Measurements from ENCODE around the gene KYNU. TPM values are rescaled to one million over a fixed set of nuclear protein-coding genes. Genes with fewer than 3 reads are reported as not detected.
"Not testable (repeated sequence)": the region's sequence is repeated elsewhere in the genome, so short reads cannot be mapped to it uniquely, and the experiment has no call there.

Gene KYNU
- total RNA-seq, 1 experiment from 2014 or later: 0.75 TPM

DNA sequence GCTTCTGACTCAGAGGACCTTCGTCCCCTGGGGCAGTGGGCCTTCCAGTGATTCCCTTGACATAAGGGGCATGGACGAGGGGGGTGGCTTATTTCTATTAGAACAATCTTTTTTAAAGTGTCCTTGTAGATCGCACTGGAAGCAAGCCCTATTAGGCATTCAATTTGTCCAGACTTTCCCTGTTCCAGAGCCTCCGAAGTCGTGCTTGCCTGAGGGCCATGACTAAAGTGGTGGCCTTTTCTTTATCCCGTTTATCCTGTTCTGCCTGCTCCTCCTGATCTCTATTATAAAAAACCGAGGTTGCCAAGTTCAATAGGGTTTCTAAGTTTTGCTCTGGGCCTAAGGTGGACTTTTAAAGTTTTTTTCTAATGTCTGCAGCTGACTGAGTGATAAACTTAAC lies 26.3 kb downstream of the KYNU start:
- H3K4me3 ChIP-seq (ENCODE audit: low read length); H4K20me1 ChIP-seq (ENCODE audit: insufficient read depth, low read depth, low read length); H3K79me2 ChIP-seq (ENCODE audit: low read length); H3K36me3 ChIP-seq (ENCODE audit: insufficient read depth, low read length); H3K27me3 ChIP-seq (ENCODE audit: low read length); H3K27ac ChIP-seq (ENCODE audit: low read length); H2AFZ ChIP-seq (ENCODE audit: low read length); H3K4me2 ChIP-seq (ENCODE audit: low read depth, low read length, poor library complexity, severe bottlenecking); DNase-seq; H3K9me3 ChIP-seq (ENCODE audit: low read length); H3K9ac ChIP-seq (ENCODE audit: low read length); H3K4me1 ChIP-seq (ENCODE audit: low read length); H3K9me2 ChIP-seq (replicated peaks; ENCODE audit: insufficient read depth, low read length): not testable (repeated sequence)

- no peaks in the 10 kb centered on the region for H3K4me1 ChIP-seq (ENCODE audit: low read length)
- H3K9ac ChIP-seq (ENCODE audit: low read length): no peak overlapping the region
- DNase-seq: no peak
- no peaks in the 10 kb centered on the region for H4K20me1 ChIP-seq (ENCODE audit: insufficient read depth, low read depth, low read length)
- no peaks in the 10 kb centered on the region for H3K9me3 ChIP-seq (ENCODE audit: low read length)
- H3K4me2 ChIP-seq (ENCODE audit: low read depth, low read length, poor library complexity, severe bottlenecking): no peak overlapping the region
- H2AFZ ChIP-seq (ENCODE audit: low read length): no peak overlapping the region
- H3K27ac ChIP-seq (ENCODE audit: low read length): no peak overlapping the region
- no peak overlapping the region for H3K4me3 ChIP-seq (ENCODE audit: low read length)
- H3K36me3 ChIP-seq (ENCODE audit: insufficient read depth, low read length): no peaks in the 10 kb centered on the region
- H3K79me2 ChIP-seq (ENCODE audit: low read length): no peaks in the 10 kb centered on the region
- H3K9me2 ChIP-seq (replicated peaks; ENCODE audit: insufficient read depth, low read length): no peaks in the 10 kb centered on the region
- H3K27me3 ChIP-seq (ENCODE audit: low read length): no peaks in the 10 kb centered on the region
Observed at GRCh38 chr2:142907653-142908052, 30.2 kb downstream of the KYNU start.

DNA sequence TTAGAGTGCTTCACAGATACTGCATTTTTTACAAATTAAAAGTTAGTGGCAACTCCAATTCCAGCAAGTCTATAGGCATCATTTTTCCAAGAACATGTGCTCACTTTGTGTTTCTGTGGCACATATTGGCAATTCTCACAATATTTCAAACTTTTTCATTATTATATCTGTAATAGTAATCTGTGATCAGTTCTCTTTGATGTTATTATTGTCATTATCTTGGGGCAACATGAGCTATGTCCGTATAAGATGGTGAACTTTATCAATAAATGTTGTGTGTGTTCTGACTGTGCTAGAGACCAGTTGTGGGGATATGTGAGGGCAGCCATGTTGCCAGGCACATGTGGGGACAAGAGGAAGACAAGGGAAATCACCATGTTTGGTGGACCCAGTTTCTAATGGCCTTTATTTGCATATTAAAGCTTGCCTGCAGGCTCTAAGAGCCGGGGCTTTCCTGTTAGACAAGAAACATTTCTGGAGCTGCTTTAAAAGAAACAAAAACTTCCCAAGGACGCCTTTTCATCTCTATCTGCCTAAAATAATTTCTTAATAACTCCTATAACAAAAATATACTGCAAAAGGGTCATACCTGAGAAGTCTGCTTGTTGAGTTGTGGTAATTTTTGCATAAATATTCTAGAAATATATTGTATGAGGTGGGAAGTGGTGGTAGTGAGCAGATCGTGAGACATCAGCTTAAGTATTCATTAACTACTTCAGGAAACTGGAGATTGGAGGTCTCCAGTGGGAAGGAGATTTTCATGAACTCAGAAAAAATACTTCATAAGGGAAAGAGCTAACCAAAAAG lies 37.2 kb downstream of the KYNU start:
- no peak overlapping the region for H3K4me2 ChIP-seq (ENCODE audit: low read depth, low read length, poor library complexity, severe bottlenecking)
- no peak overlapping the region for H3K4me3 ChIP-seq (ENCODE audit: low read length)

GRCh38 chr2:142915502-142915901 lies 38.0 kb downstream of the KYNU start:
- no peaks in the 10 kb centered on the region for H3K27me3 ChIP-seq (ENCODE audit: low read length)
- no peaks in the 10 kb centered on the region for H4K20me1 ChIP-seq (ENCODE audit: insufficient read depth, low read depth, low read length)
- no peak overlapping the region for H3K4me2 ChIP-seq (ENCODE audit: low read depth, low read length, poor library complexity, severe bottlenecking)
- no peak overlapping the region for H3K27ac ChIP-seq (ENCODE audit: low read length)
- H3K4me3 ChIP-seq (ENCODE audit: low read length): no peak overlapping the region
- no peaks in the 10 kb centered on the region for H3K79me2 ChIP-seq (ENCODE audit: low read length)
- H3K4me1 ChIP-seq (ENCODE audit: low read length): peaks cover 6% of the 10 kb centered on the region
- H3K9me3 ChIP-seq (ENCODE audit: low read length): no peaks in the 10 kb centered on the region
- no peak for DNase-seq
- H3K9me2 ChIP-seq (replicated peaks; ENCODE audit: insufficient read depth, low read length): no peaks in the 10 kb centered on the region
- H2AFZ ChIP-seq (ENCODE audit: low read length): no peak overlapping the region
- H3K9ac ChIP-seq (ENCODE audit: low read length): no peak overlapping the region
- H3K36me3 ChIP-seq (ENCODE audit: insufficient read depth, low read length): no peaks in the 10 kb centered on the region

More for the DNA sequence above, 37.2 kb downstream of the KYNU start:
- Histone ChIP-seq H3K9me2 (replicated peaks; ENCODE audit: insufficient read depth, low read length) (no peaks in the 10 kb centered on the region), H3K79me2 (ENCODE audit: low read length) (no peaks in the 10 kb centered on the region), H3K36me3 (ENCODE audit: insufficient read depth, low read length) (no peaks in the 10 kb centered on the region), H3K9me3 (ENCODE audit: low read length) (no peaks in the 10 kb centered on the region), H3K9ac (ENCODE audit: low read length) (no peak overlapping the region), H4K20me1 (ENCODE audit: insufficient read depth, low read depth, low read length) (no peaks in the 10 kb centered on the region), H3K27ac (ENCODE audit: low read length) (no peak overlapping the region), H3K27me3 (ENCODE audit: low read length) (no peaks in the 10 kb centered on the region), H3K4me1 (ENCODE audit: low read length) (peaks cover 6% of the 10 kb centered on the region), H2AFZ (ENCODE audit: low read length) (no peak overlapping the region)
- no peak for DNase-seq

- Histone ChIP-seq H2AFZ (ENCODE audit: low read length) (no peak overlapping the region), H4K20me1 (ENCODE audit: insufficient read depth, low read depth, low read length) (no peaks in the 10 kb centered on the region), H3K36me3 (ENCODE audit: insufficient read depth, low read length) (no peaks in the 10 kb centered on the region), H3K9me3 (ENCODE audit: low read length) (no peaks in the 10 kb centered on the region), H3K9me2 (replicated peaks; ENCODE audit: insufficient read depth, low read length) (no peaks in the 10 kb centered on the region), H3K9ac (ENCODE audit: low read length) (no peak overlapping the region), H3K4me1 (ENCODE audit: low read length) (peaks cover 6% of the 10 kb centered on the region), H3K4me2 (ENCODE audit: low read depth, low read length, poor library complexity, severe bottlenecking) (no peak overlapping the region), H3K27me3 (ENCODE audit: low read length) (no peaks in the 10 kb centered on the region), H3K4me3 (ENCODE audit: low read length) (no peak overlapping the region), H3K79me2 (ENCODE audit: low read length) (no peaks in the 10 kb centered on the region), H3K27ac (ENCODE audit: low read length) (no peak overlapping the region)
- DNase-seq: no peak
Observed at GRCh38 chr2:142918624-142919023, 41.2 kb downstream of the KYNU start.

- Histone ChIP-seq H3K4me3 (ENCODE audit: low read length) (no peak overlapping the region), H3K79me2 (ENCODE audit: low read length) (no peaks in the 10 kb centered on the region), H3K9me2 (replicated peaks; ENCODE audit: insufficient read depth, low read length) (no peaks in the 10 kb centered on the region), H2AFZ (ENCODE audit: low read length) (no peak overlapping the region), H3K9ac (ENCODE audit: low read length) (no peak overlapping the region), H3K36me3 (ENCODE audit: insufficient read depth, low read length) (no peaks in the 10 kb centered on the region), H3K27ac (ENCODE audit: low read length) (no peak overlapping the region), H3K4me2 (ENCODE audit: low read depth, low read length, poor library complexity, severe bottlenecking) (no peak overlapping the region), H3K9me3 (ENCODE audit: low read length) (no peaks in the 10 kb centered on the region), H4K20me1 (ENCODE audit: insufficient read depth, low read depth, low read length) (no peaks in the 10 kb centered on the region), H3K27me3 (ENCODE audit: low read length) (no peaks in the 10 kb centered on the region), H3K4me1 (ENCODE audit: low read length) (no peaks in the 10 kb centered on the region)
- DNase-seq: no peak
Observed at GRCh38 chr2:142920571-142920970, 43.1 kb downstream of the KYNU start.

DNA sequence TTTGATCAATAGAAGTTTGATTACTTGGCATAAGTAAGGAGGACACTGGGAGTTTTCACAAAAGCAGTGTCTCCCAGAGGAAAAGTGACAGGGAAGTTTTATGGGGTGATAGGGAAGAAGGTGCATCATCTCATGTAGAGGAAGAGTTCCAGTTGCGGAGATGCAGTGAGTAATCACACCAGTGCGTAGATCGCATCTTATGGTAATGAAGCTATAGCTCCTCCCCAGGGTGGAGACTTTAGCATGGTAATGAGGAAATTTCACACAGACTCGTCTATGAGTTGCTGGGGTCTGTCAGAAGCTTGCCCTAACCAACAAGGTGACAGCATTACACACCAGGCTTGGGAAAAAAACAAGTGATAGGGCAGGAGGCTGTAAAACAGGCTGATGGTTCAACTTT lies 49.0 kb downstream of the KYNU start:
- no peak overlapping the region for H2AFZ ChIP-seq (ENCODE audit: low read length)
- H3K27me3 ChIP-seq (ENCODE audit: low read length): no peaks in the 10 kb centered on the region
- DNase-seq: no peak
- no peaks in the 10 kb centered on the region for H4K20me1 ChIP-seq (ENCODE audit: insufficient read depth, low read depth, low read length)
- H3K4me2 ChIP-seq (ENCODE audit: low read depth, low read length, poor library complexity, severe bottlenecking): no peak overlapping the region
- no peaks in the 10 kb centered on the region for H3K9me3 ChIP-seq (ENCODE audit: low read length)
- H3K9ac ChIP-seq (ENCODE audit: low read length): no peak overlapping the region
- no peaks in the 10 kb centered on the region for H3K36me3 ChIP-seq (ENCODE audit: insufficient read depth, low read length)
- no peak overlapping the region for H3K27ac ChIP-seq (ENCODE audit: low read length)
- H3K79me2 ChIP-seq (ENCODE audit: low read length): no peaks in the 10 kb centered on the region
- no peak overlapping the region for H3K4me3 ChIP-seq (ENCODE audit: low read length)
- H3K9me2 ChIP-seq (replicated peaks; ENCODE audit: insufficient read depth, low read length): no peaks in the 10 kb centered on the region
- H3K4me1 ChIP-seq (ENCODE audit: low read length): no peaks in the 10 kb centered on the region

GRCh38 chr2:142930835-142931398 lies 53.5 kb downstream of the KYNU start:
- Histone ChIP-seq H3K9me2 (replicated peaks; ENCODE audit: insufficient read depth, low read length) (no peaks in the 10 kb centered on the region), H3K27ac (ENCODE audit: low read length) (no peak overlapping the region), H3K9me3 (ENCODE audit: low read length) (no peaks in the 10 kb centered on the region), H3K36me3 (ENCODE audit: insufficient read depth, low read length) (no peaks in the 10 kb centered on the region), H3K9ac (ENCODE audit: low read length) (no peak overlapping the region), H3K4me2 (ENCODE audit: low read depth, low read length, poor library complexity, severe bottlenecking) (no peak overlapping the region), H3K79me2 (ENCODE audit: low read length) (no peaks in the 10 kb centered on the region), H4K20me1 (ENCODE audit: insufficient read depth, low read depth, low read length) (no peaks in the 10 kb centered on the region), H3K27me3 (ENCODE audit: low read length) (no peaks in the 10 kb centered on the region), H3K4me3 (ENCODE audit: low read length) (no peak overlapping the region), H3K4me1 (ENCODE audit: low read length) (no peaks in the 10 kb centered on the region), H2AFZ (ENCODE audit: low read length) (no peak overlapping the region)
- DNase-seq: no peak
